SK-N-MC (cell line): ENCODE data around the gene CCNJL.

ENCODE experiments used
- EZH2 ChIP-seq: fragments of 200-600 bp; sonication (generic); IDR thresholded peaks from one replicate; pipeline ENCODE4 v1.6.1; 2017; ENCODE audit warnings: antibody characterized with exemption
- FOXP2 ChIP-seq: optimal IDR thresholded peaks from 2 replicates; pipeline ENCODE3; 2011; ENCODE audit warnings: mild to moderate bottlenecking, moderate library complexity; ENCODE audit not compliant: insufficient read depth; ENCODE audit errors: extremely low read length, control extremely low read depth
- POLR2AphosphoS5 ChIP-seq: IDR thresholded peaks from 2 replicates; pipeline ENCODE4 v1.6.1; 2012; ENCODE audit warnings: mild to moderate bottlenecking, low read depth, low read length, borderline replicate concordance

- TF ChIP-seq POLR2AphosphoS5 (no peak), EZH2 (no peak), FOXP2 (no peak)
Measured at GRCh38 chr5:160297004-160297403, 15.4 kb downstream of the CCNJL start.
